ENCODE measurements around the gene ING3. TPM values are rescaled to one million over a fixed set of nuclear protein-coding genes. Genes with fewer than 3 reads are reported as not detected.
A peak's percentile ranks its signal among the peaks of the same experiment; 100 is the strongest.

The ING3 gene
- total RNA-seq, 4 donors from 2014 or later: 1.5 to 23.6 (median 16.2) TPM

GRCh38 chr7:121017586-121017985 lies 67.0 kb downstream of the ING3 start:
- intact Hi-C loops (cut with DNase I; ENCODE audit: low total_unique reads): no loop called here
- H3K4me3 ChIP-seq: no peak overlapping the region
- peak overlapping the region; percentile 46 to 74 (median 68) for H3K27ac ChIP-seq
- H3K27me3 ChIP-seq: no peaks in the 10 kb centered on the region
- no peaks in the 10 kb centered on the region for H3K36me3 ChIP-seq
- 80 to 86% methylated on average over 1 of the region's 1 CpG for WGBS, 2 donors (ENCODE audit: low coverage in 1 of 2)
- no peak for DNase-seq
- peaks cover 0 to 46% (median 8%) of the 10 kb centered on the region in 4 donors for H3K4me1 ChIP-seq
- no peaks in the 10 kb centered on the region for H3K9me3 ChIP-seq
- TF ChIP-seq EP300 (IDR thresholded peaks at IDR 0.05; ENCODE audit: low read depth) (no peak), POLR2AphosphoS5 (IDR thresholded peaks at IDR 0.05) (no peak), POLR2A (IDR thresholded peaks at IDR 0.05) (no peak)
- TF ChIP-seq, protein P1, sequence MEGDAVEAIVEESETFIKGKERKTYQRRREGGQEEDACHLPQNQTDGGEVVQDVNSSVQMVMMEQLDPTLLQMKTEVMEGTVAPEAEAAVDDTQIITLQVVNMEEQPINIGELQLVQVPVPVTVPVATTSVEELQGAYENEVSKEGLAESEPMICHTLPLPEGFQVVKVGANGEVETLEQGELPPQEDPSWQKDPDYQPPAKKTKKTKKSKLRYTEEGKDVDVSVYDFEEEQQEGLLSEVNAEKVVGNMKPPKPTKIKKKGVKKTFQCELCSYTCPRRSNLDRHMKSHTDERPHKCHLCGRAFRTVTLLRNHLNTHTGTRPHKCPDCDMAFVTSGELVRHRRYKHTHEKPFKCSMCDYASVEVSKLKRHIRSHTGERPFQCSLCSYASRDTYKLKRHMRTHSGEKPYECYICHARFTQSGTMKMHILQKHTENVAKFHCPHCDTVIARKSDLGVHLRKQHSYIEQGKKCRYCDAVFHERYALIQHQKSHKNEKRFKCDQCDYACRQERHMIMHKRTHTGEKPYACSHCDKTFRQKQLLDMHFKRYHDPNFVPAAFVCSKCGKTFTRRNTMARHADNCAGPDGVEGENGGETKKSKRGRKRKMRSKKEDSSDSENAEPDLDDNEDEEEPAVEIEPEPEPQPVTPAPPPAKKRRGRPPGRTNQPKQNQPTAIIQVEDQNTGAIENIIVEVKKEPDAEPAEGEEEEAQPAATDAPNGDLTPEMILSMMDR (IDR thresholded peaks at IDR 0.05): no peak
- in situ Hi-C loops (cut with MboI; ENCODE audit: low pct_ligation_motif_present in 1 of 4, low pct_unique_long_range_greater_than_20kb in 1 of 4, low sequenced_read_pairs in 3 of 4): no loop called here

- peak overlapping the region; percentile 22 to 74 (median 68) for H3K27ac ChIP-seq
These were observed 68.4 kb downstream of the ING3 start for GRCh38 chr7:121019018-121019417.

DNA sequence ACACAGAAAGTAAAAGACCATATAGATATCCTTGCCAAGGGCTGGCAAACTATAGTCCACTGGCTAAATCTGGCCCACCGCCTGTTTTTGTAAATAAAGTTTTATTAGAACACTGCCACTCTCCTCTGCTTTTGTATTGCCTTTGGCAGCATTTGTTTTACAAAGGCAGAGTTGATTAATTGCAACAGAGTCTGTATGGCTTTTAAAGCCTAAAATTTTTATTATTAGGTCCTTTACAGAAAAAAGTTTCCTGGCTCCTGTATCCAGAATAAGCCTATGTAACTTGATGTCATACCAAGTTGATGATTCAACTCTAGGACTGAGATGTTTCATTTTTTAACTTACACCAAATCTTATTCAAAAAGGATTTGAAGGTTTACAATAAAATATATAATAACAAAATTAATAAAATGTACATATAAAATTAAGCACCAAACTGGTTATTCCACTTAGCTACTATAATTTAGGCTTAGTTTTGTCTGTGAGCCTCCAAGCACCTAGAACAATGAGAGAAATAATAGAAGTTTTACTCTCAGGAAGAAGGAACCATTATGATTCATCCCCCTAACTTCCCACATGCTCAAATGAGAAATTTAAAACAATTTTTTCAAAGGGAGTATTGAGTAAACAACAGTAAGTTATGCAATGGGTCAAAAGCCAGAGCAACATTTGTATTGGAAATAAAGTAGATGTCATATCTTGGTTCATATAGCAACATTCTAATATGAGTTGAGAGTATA lies 69.8 kb downstream of the ING3 start:
- Histone ChIP-seq H3K36me3 (no peaks in the 10 kb centered on the region), H3K27me3 (no peaks in the 10 kb centered on the region), H3K27ac (peak overlapping the region; percentile 22 to 74 (median 68)), H3K4me1 (peaks cover 19 to 64% (median 22%) of the 10 kb centered on the region in 4 donors), H3K4me3 (no peak overlapping the region), H3K9me3 (no peaks in the 10 kb centered on the region)
- DNase-seq: no peak
- in situ Hi-C loops (cut with MboI; ENCODE audit: low pct_ligation_motif_present in 1 of 4, low pct_unique_long_range_greater_than_20kb in 1 of 4, low sequenced_read_pairs in 3 of 4) (no loop called here), intact Hi-C loops (cut with DNase I; ENCODE audit: low total_unique reads) (no loop called here)
- TF ChIP-seq EP300 (IDR thresholded peaks at IDR 0.05; ENCODE audit: low read depth): no peak
- TF ChIP-seq, protein P1 (IDR thresholded peaks at IDR 0.05): no peak
- TF ChIP-seq POLR2AphosphoS5 (IDR thresholded peaks at IDR 0.05): peak in 1 of 3 donors; percentile 17
- 63 to 86% methylated on average over 1 of the region's 1 CpG for WGBS, 2 donors (ENCODE audit: low coverage in 1 of 2)

More at GRCh38 chr7:121019018-121019417, 68.4 kb downstream of the ING3 start:
- no peak overlapping the region for H3K4me3 ChIP-seq
- peaks cover 12 to 56% (median 18%) of the 10 kb centered on the region in 4 donors for H3K4me1 ChIP-seq
- intact Hi-C loops (cut with DNase I; ENCODE audit: low total_unique reads): no loop called here
- WGBS, 2 donors (ENCODE audit: low coverage in 1 of 2): 57 to 60% methylated on average over 2 of the region's 2 CpGs
- H3K9me3 ChIP-seq: no peaks in the 10 kb centered on the region
- H3K27me3 ChIP-seq: no peaks in the 10 kb centered on the region
- in situ Hi-C loops (cut with MboI; ENCODE audit: low pct_ligation_motif_present in 1 of 4, low pct_unique_long_range_greater_than_20kb in 1 of 4, low sequenced_read_pairs in 3 of 4): no loop called here
- DNase-seq: no peak
- no peaks in the 10 kb centered on the region for H3K36me3 ChIP-seq
- TF ChIP-seq EP300 (IDR thresholded peaks at IDR 0.05; ENCODE audit: low read depth): no peak
- TF ChIP-seq POLR2A (IDR thresholded peaks at IDR 0.05): no peak
- TF ChIP-seq POLR2AphosphoS5 (IDR thresholded peaks at IDR 0.05): no peak
- TF ChIP-seq, protein P1 (IDR thresholded peaks at IDR 0.05): no peak

- in situ Hi-C loops (cut with MboI; ENCODE audit: low pct_ligation_motif_present in 1 of 4, low pct_unique_long_range_greater_than_20kb in 1 of 4, low sequenced_read_pairs in 3 of 4): no loop called here
- H3K27ac ChIP-seq: peak overlapping the region; percentile 22 to 74 (median 68)
- WGBS, 2 donors (ENCODE audit: low coverage in 1 of 2): 31 to 41% methylated on average over 3 to 5 of the region's 5 CpGs
- H3K27me3 ChIP-seq: no peaks in the 10 kb centered on the region
- H3K4me3 ChIP-seq: no peak overlapping the region
- intact Hi-C loops (cut with DNase I; ENCODE audit: low total_unique reads): no loop called here
- H3K4me1 ChIP-seq: peaks cover 19 to 63% (median 22%) of the 10 kb centered on the region in 4 donors
- DNase-seq: no peak
- no peaks in the 10 kb centered on the region for H3K36me3 ChIP-seq
- no peaks in the 10 kb centered on the region for H3K9me3 ChIP-seq
- no peak for TF ChIP-seq EP300 (IDR thresholded peaks at IDR 0.05; ENCODE audit: low read depth)
- no peak for TF ChIP-seq POLR2AphosphoS5 (IDR thresholded peaks at IDR 0.05)
- TF ChIP-seq, protein P1 (IDR thresholded peaks at IDR 0.05): no peak
These were observed 70.7 kb downstream of the ING3 start for GRCh38 chr7:121020989-121021969.
